GM23248 (cell line): ENCODE results near the gene C11orf91. TPM values are rescaled to one million over a fixed set of nuclear protein-coding genes. Genes with fewer than 3 reads are reported as not detected.
"Not testable (repeated sequence)": the region's sequence is repeated elsewhere in the genome, so short reads cannot be mapped to it uniquely, and the experiment has no call there.

ENCODE experiments used
- DNase-seq: peaks from one replicate; pipeline ENCODE4 v3.0.0-alpha.2; 2015
- H2AFZ ChIP-seq: fragments of 200-600 bp; sonication (generic); 2 replicates; pipeline ENCODE4 v1.6.1; 2016; ENCODE audit warnings: antibody characterized with exemption
- H3F3A ChIP-seq: fragments of 200-600 bp; sonication (generic); 2 replicates; pipeline ENCODE4 v1.6.1; 2016; ENCODE audit warnings: mild to moderate bottlenecking, antibody characterized with exemption, mixed run types; ENCODE audit not compliant: insufficient read depth
- H3K27ac ChIP-seq: fragments of 200-600 bp; sonication (generic); 2 replicates; pipeline ENCODE4 v1.5.1; 2016; ENCODE audit warnings: mild to moderate bottlenecking
- H3K27me3 ChIP-seq: fragments of 200-600 bp; sonication (generic); replicated peaks from 2 replicates; pipeline ENCODE4 v1.6.1; 2016; ENCODE audit warnings: mild to moderate bottlenecking; ENCODE audit not compliant: insufficient read depth
- H3K36me3 ChIP-seq: fragments of 200-600 bp; sonication (generic); 2 replicates; pipeline ENCODE4 v1.6.1; 2016; ENCODE audit warnings: low read depth, mild to moderate bottlenecking
- H3K4me1 ChIP-seq: fragments of 200-600 bp; sonication (generic); 2 replicates; pipeline ENCODE4 v1.6.1; 2016; ENCODE audit warnings: mild to moderate bottlenecking; ENCODE audit not compliant: insufficient read depth
- H3K4me2 ChIP-seq: fragments of 200-600 bp; sonication (generic); one replicate; pipeline ENCODE4 v1.6.1; 2016; ENCODE audit warnings: mild to moderate bottlenecking; ENCODE audit not compliant: unreplicated experiment
- H3K4me3 ChIP-seq: fragments of 200-600 bp; sonication (generic); 2 replicates; pipeline ENCODE4 v1.5.1; 2016; ENCODE audit warnings: mild to moderate bottlenecking
- H3K79me2 ChIP-seq: fragments of 200-600 bp; sonication (generic); 2 replicates; pipeline ENCODE4 v1.6.1; 2016; ENCODE audit warnings: mild to moderate bottlenecking; ENCODE audit not compliant: insufficient read depth
- H3K9ac ChIP-seq: fragments of 200-600 bp; sonication (generic); 2 replicates; pipeline ENCODE4 v1.6.1; 2016; ENCODE audit warnings: mild to moderate bottlenecking
- H3K9me2 ChIP-seq: fragments of 200-600 bp; sonication (generic); 2 replicates; pipeline ENCODE4 v1.6.1; 2016; ENCODE audit warnings: mixed run types, mild to moderate bottlenecking, moderate library complexity; ENCODE audit not compliant: insufficient read depth
- H3K9me3 ChIP-seq: fragments of 200-600 bp; sonication (generic); one replicate; pipeline ENCODE4 v1.6.1; 2017; ENCODE audit warnings: low read depth
- H4K20me1 ChIP-seq: fragments of 200-600 bp; sonication (generic); 2 replicates; pipeline ENCODE4 v1.6.0; 2016; ENCODE audit not compliant: insufficient read depth
- EZH2 ChIP-seq: fragments of 200-600 bp; sonication (generic); IDR thresholded peaks from 2 replicates; pipeline ENCODE4 v1.6.1; 2018; ENCODE audit warnings: antibody characterized with exemption, mild to moderate bottlenecking; ENCODE audit not compliant: insufficient read depth, poor library complexity, severe bottlenecking
- EZH2phosphoT487 ChIP-seq: fragments of 200-600 bp; sonication (generic); IDR thresholded peaks from 2 replicates; pipeline ENCODE4 v1.6.1; 2018; ENCODE audit warnings: antibody characterized with exemption, moderate library complexity, mild to moderate bottlenecking, low read depth; ENCODE audit not compliant: insufficient read depth
- WGBS, 2 experiments: methylation state at CpG; one replicate each; pipeline ENCODE4 v1.1.6; 2015 to 2017; ENCODE audit warnings: low lambda C conversion rate in 2 of 2, low coverage in 1 of 2; ENCODE audit errors: missing lambda C conversion rate in 2 of 2; 5-methylcytosine and 5-hydroxymethylcytosine counted together
- in situ Hi-C: fragments of 300-500 bp; cut with MboI; formaldehyde crosslinking; loops from 2 replicates; pipeline ENCODE4 v1.15.0; 2020
- polyA plus RNA-seq: library from polyadenylated mRNA; unstranded; fragments of >200 nt; fragmentation: Nextera tagmentation; extraction: Ambion mirVana; gene quantifications from 2 replicates; pipeline ENCODE4 v1.2.1, GENCODE V29; 2016
- total RNA-seq: library from RNA; depleted of rRNA; stranded (reverse); fragments of >200 nt; shearing (Covaris generic); gene quantifications from 2 replicates; pipeline ENCODE4 v1.2.3, GENCODE V29; 2014

C11orf91 gene
- total and polyA plus RNA-seq, 2 experiments from 2014 or later = not detected

DNA sequence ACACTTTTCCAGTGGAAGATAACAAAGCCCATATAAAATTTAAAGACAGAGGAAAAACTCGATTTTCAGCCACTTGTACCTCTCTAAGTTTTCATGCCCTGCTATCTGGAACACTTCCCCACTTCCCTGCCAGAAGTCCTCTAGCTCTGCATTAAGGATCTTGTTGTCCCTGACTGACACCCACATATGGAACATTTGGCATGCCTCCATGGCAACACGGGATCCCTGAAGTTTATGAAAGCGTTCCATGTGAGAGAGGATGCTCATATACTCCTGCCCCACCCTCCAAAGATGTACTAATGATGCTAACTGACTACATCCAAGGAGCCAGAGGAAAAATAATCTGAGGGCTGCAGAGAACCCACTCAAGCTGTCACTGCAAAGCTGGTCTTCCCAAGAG, 8.8 kb upstream of the C11orf91 start:
- Histone ChIP-seq H3K9me3 (no peaks in the 10 kb centered on the region), H3F3A (peaks cover 89% of the 10 kb centered on the region), H3K4me3 (no peak overlapping the region), H2AFZ (no peak overlapping the region), H4K20me1 (no peaks in the 10 kb centered on the region), H3K4me1 (peaks cover 40% of the 10 kb centered on the region), H3K79me2 (peaks cover 93% of the 10 kb centered on the region), H3K27ac (peak overlapping the region; percentile 9; the same call in 1 of the 2 replicates), H3K4me2 (no peak overlapping the region), H3K36me3 (peaks cover 89% of the 10 kb centered on the region), H3K9ac (no peak overlapping the region), H3K27me3 (no peaks in the 10 kb centered on the region), H3K9me2 (no peaks in the 10 kb centered on the region)
- TF ChIP-seq EZH2 (no peak), EZH2phosphoT487 (no peak)
- 58 to 61% methylated on average over 3 of the region's 3 CpGs for WGBS, 2 experiments
- peak; percentile 7 for DNase-seq
- in situ Hi-C loops = no loop called here

DNA sequence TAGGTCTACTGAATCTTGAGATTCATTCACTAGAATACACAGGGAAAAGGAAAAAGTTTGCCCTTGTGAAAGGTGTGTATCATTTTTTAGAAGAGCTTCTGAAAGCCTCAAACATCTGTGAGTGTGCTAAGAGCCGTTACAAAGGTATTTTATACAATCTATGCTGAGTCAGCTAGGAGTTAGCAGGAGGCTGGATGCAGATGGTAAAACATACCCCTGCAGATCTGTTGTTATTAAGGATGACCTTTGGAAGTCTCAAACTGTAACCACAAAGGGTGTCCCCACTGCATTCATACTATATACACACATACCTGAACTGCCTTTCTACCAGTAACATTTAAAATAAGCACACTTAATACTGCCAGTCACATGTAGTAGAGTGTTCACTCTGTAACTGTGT, 8.4 kb upstream of the C11orf91 start:
- H3K27me3 ChIP-seq = no peaks in the 10 kb centered on the region
- H4K20me1 ChIP-seq = no peaks in the 10 kb centered on the region
- H3K9me3 ChIP-seq = no peaks in the 10 kb centered on the region
- TF ChIP-seq EZH2phosphoT487 (no peak), EZH2 (no peak)
- 77 to 86% methylated on average over 1 of the region's 1 CpG for WGBS, 2 experiments
- no peak for DNase-seq
- peaks cover 93% of the 10 kb centered on the region for H3K79me2 ChIP-seq
- in situ Hi-C loops = no loop called here
- H3K36me3 ChIP-seq = peaks cover 85% of the 10 kb centered on the region
- H3K27ac ChIP-seq = peak overlapping the region; percentile 9; the same call in 1 of the 2 replicates
- no peak overlapping the region for H3K4me3 ChIP-seq
- H3K4me1 ChIP-seq = peaks cover 45% of the 10 kb centered on the region
- H3K9me2 ChIP-seq = no peaks in the 10 kb centered on the region
- H3K9ac ChIP-seq = no peak overlapping the region; the same call in 1 of the 2 replicates
- H3K4me2 ChIP-seq = no peak overlapping the region
- no peak overlapping the region for H2AFZ ChIP-seq
- peaks cover 90% of the 10 kb centered on the region for H3F3A ChIP-seq

DNA sequence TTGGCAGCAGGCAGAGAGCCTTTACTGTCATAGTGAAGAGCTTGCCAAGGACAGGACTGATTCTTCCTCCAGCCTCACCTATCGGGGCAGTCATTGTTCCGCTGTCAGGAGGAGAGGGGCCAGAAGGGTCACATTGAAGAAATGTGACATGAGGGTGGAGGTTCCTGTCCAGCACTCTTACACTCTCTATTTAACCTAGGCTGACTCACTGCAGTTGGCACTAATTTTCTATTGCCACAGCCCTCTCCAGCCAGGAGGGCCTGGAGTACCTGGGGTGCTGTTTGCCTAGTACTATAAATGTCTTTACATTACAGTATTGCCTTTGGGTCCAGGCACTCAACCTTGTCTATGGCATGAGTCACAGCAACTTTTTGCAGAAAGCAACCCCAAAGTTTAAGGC, 7.2 kb upstream of the C11orf91 start:
- H3K4me1 ChIP-seq = peaks cover 52% of the 10 kb centered on the region
- H4K20me1 ChIP-seq, H3K27ac ChIP-seq, in situ Hi-C loops, H3K9ac ChIP-seq, H3K4me3 ChIP-seq, H2AFZ ChIP-seq, H3K27me3 ChIP-seq, H3K9me3 ChIP-seq, H3K9me2 ChIP-seq, H3K4me2 ChIP-seq: not testable (repeated sequence)
- WGBS, 2 experiments = 100% methylated on average over 2 of the region's 2 CpGs; no CpG with 5 or more reads in 1 of the 2 experiments
- DNase-seq = peak; percentile 32
- peaks cover 90% of the 10 kb centered on the region for H3F3A ChIP-seq
- H3K36me3 ChIP-seq = peaks cover 73% of the 10 kb centered on the region
- H3K79me2 ChIP-seq = peaks cover 81% of the 10 kb centered on the region

DNA sequence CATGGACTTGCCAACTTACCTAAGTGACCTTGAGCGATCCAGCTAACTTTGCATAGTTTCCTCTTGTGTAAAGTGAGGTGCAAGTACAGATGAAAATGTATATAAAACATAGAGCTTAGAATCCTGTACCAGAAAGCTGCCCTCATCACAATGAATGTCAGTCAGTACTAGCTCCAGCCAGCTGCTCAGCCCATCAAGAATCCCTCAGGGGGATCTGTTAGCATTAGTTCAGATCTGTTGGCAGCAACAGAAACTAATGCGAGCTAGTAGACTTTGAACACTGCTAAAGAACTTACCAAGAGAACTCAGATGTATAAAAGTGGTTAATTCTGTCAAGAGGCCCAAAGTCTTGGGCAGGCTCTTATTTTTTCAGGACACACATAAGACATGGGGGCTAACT, 6.3 kb upstream of the C11orf91 start:
- in situ Hi-C loops = no loop called here
- H3K4me1 ChIP-seq = peaks cover 60% of the 10 kb centered on the region

DNA sequence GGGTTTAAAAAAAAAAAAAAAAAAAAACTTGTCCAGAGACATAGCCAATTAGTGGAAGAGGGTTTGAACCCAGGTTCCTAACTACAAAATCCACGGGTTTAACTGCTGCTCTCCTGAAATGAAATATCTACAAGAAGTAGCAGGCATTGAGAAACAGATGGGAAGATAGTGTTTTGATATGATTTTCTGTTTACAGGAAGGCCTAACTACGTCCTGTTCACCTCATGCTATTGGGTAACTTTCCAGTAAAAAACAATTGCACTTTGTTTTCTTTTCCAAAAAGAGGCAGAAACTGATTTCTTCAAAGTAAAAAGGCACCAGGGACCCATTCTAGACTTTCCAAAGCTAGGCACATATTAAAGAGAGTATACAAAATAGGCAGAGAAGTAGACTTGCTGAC, 5.9 kb upstream of the C11orf91 start:
- Histone ChIP-seq H3K27ac (peak overlapping the region; percentile 94), H3K36me3 (peaks cover 60% of the 10 kb centered on the region), H3K79me2 (peaks cover 69% of the 10 kb centered on the region), H3F3A (peaks cover 92% of the 10 kb centered on the region), H3K4me1 (peaks cover 64% of the 10 kb centered on the region), H3K4me3 (no peak overlapping the region), H3K27me3 (no peaks in the 10 kb centered on the region), H3K9me2 (no peaks in the 10 kb centered on the region), H3K4me2 (no peak overlapping the region), H3K9me3 (no peaks in the 10 kb centered on the region), H3K9ac (no peak overlapping the region), H4K20me1 (no peaks in the 10 kb centered on the region), H2AFZ (no peak overlapping the region)
- DNase-seq = no peak
- WGBS, 2 experiments = 98 to 100% methylated on average over 2 of the region's 2 CpGs
- TF ChIP-seq EZH2 = no peak
- TF ChIP-seq EZH2phosphoT487 = no peak
- in situ Hi-C loops = no loop called here

More for the DNA sequence above, 6.3 kb upstream of the C11orf91 start:
- no peak for DNase-seq
- TF ChIP-seq EZH2 = no peak
- TF ChIP-seq EZH2phosphoT487 = no peak
- Histone ChIP-seq H3K36me3 (peaks cover 64% of the 10 kb centered on the region), H3K9me3 (no peaks in the 10 kb centered on the region), H3K9me2 (no peaks in the 10 kb centered on the region), H3K9ac (no peak overlapping the region), H2AFZ (no peak overlapping the region), H4K20me1 (no peaks in the 10 kb centered on the region), H3K27me3 (no peaks in the 10 kb centered on the region), H3K4me2 (no peak overlapping the region), H3K79me2 (peaks cover 73% of the 10 kb centered on the region), H3K27ac (peak overlapping the region; percentile 94), H3F3A (peaks cover 91% of the 10 kb centered on the region), H3K4me3 (no peak overlapping the region)
- whole genome bisulfite sequencing, 2 experiments = 94 to 98% methylated on average over 2 of the region's 2 CpGs
